Activated naive CD8-positive, alpha-beta T cell treated with anti-CD3 and anti-CD28 coated beads, Interleukin-2, amount 50 U/mL, for 16 hours (primary cell): Measurements from ENCODE around the gene HLF.

ENCODE experiments used
- DNase-seq: peaks from one replicate; pipeline ENCODE4 v3.0.0-alpha.2; 2020; ENCODE audit warnings: low read depth, low spot score

The HLF gene

DNA sequence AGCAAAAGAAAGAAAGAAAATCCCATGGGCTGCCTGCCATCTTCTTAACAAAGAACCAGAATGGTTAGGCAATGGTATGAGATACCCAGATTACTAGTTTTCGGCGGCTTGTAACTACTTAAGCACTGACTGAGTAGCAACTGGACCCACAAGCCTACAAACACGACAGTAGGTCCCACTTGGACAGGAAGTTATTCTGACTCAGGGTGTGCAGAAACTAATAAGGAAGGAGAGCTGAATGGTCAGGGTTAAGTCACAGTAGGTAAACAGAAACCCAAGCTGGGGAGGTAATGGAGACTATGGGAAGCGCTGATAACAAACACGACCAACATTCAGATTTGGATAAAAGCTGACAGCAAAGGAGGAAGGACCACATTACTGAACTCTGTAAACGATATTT, 10.4 kb upstream of the HLF start:
- DNase-seq = no peak

DNA sequence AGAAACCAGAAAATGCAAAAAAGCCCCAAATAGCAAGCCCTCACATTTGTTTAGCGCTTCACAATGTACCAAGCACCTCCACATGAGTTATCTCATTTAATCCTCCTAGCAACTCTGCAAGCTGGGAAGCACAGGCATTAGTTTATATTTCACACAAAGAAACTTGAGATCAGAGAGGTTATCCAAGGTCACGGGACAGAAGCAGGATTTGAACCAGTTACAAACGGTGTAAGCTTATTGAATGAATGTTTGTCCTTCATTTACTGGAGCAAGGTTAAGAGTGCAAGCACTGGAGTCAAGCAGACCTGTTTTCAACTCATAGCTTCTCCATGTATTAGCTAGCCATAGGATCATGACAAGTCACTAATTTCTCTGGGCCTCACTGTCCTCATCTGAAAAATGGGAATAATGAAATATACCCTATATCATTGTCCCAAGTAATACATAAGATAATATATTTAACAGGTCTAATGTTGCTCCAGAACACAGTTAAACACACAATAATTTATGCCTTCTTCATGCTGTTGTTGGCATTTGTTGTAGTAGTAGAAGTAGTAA, 6.1 kb upstream of the HLF start:
- no peak for DNase-seq

- no peak for DNase-seq
Observed at GRCh38 chr17:55259684-55260111, 5.1 kb upstream of the HLF start.

GRCh38 chr17:55261311-55261710, 3.4 kb upstream of the HLF start:
- no peak for DNase-seq

DNA sequence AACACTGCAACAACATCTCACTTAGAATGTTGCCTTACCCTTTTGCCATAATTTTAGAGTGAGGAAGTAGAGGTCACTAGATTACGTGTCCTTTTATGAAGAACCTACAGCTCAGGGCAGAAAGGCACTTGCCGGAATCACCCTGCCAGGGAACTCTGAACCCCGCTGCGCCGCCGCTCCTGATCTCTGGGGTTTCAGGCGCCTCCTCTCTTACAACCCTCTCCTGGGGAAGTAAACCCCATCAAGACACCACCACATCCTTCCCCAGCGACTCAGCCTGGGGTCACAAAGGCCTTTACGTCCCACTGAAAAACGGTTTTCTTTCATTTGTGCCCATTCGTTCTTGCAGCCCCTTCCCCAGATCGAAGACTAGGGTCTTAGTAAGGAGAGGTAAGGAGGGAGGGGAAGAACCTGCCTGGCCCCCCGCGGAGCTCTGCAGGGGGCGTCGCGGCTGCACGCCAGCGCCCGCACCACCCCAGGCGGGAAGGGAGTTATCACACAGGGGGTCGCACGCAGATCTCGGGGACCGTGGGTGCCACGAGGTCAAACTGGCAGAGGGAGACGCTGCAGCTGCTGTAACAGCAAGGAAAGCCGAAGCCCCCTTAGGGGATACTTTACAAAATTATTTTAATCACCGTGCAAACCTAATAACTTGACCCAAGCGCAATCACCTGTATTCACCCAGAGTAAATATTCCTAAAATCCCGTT, 1.0 kb upstream of the HLF start:
- no peak for DNase-seq

DNA sequence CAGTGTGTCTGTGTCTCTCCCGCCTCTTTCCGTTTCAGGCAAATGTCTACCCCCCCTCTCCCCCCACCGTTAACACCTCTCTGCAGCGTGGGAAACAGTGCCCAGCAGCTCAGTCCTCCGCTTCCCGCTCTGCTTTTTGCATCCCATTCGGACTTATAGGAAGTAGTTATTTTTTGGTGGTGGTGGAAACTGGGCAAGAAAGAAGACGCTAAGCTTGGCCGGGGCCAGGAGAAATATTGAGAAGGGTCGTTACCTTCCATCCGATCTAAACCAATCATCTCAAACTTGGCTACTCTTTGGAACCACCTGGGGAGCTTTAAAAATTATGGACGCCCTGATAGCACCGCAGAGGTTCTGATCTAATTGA, 499 bp upstream of the HLF start:
- DNase-seq = no peak

- DNase-seq = no peak
Observed at GRCh38 chr17:55265311-55266021, 706 bp downstream of the HLF start.

- DNase-seq = no peak
Observed at GRCh38 chr17:55266051-55266957, 1.5 kb downstream of the HLF start.

DNA sequence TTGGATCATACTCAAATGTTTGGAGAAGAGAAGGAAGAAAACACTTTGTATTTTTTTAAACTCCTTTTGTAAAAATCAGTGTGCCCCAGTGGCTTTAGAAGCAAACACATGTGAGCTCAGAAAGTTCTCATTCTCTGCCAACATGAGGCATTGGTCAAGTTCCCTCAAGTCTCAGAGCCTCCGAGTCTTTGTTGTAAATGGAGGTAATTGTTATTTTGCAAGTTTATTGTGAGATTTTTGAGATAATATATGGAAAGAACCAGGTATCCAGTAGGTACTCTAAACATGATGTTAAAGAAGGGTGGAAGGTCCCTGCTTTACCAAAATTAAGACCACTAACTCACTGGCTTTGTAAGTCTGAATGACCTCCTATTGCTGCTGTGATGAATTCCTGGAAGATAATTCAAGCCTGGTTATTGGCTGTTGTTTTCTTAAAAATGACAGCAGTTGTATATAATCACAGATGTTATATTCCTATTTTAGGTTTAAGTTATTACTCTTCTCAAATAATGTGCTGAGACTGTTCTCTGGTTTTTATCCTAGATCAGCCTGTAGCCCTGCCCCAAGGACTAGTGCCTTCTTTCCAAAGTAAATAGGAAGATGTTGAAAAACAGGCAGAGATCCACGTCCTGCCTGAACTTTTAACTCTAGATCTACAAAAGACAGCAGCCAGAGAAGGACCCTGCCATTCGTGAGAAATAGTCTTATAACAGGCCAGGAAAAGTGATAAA, 2.4 kb downstream of the HLF start:
- no peak for DNase-seq

- DNase-seq = no peak
Observed at GRCh38 chr17:55267777-55268648, 3.3 kb downstream of the HLF start.

DNA sequence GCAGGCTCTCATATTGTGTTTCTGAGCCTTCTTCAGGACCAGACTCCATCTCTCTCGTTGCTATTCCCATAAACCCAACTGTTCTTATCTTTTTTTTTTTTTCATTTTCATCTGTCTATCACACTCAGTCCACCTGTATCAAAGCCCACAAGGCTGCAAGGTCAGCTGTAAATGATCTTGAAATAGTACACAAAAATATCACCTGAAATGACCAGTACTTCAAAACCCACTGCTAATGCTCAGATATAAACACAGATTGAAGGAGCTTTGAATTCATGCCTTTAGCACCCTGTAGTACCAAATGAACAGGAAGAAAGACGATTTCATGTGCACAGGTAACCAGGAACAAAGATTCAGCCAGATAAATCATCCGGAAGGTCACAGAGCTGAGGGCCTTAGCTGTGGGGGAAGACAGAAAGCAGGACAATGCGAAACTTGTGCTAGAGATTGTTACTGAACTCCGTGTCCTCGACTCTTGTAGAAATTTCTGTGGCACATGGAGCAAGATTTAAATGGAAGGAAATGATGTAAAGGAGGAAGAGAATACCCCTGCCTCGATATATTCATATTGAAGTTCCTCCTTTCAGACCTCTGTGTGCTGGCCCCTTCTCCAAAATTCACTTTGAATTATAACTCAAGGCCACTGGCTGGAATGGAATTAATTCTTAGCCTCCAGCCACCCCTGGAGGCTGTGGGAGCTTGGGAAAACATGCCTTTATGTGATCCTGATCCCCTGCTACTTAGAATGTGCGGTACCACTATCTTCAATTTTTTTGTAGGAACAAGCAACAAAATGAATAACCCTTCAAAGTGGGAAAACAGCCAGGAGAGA, 4.1 kb downstream of the HLF start:
- DNase-seq = no peak

- no peak for DNase-seq
Observed at GRCh38 chr17:55269894-55270293, 5.1 kb downstream of the HLF start.

DNA sequence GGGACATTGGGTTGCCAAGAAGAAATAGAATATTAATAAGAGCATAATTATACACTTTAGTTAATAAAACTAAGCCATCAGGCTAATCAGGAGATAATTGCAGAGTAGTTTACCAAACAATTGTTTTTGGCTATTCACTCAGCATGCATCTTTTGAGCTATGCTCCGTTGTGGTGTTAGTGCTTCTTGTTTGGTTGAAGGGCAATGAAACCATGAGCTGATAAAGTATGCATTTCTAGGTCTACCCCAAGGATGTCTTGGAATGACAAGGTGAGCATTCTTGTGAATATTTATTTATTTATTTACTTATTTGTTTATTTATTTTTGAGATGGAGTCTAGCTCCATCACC, 6.4 kb downstream of the HLF start:
- no peak for DNase-seq

- no peak for DNase-seq
Observed at GRCh38 chr17:55271958-55272710, 7.4 kb downstream of the HLF start.

DNA sequence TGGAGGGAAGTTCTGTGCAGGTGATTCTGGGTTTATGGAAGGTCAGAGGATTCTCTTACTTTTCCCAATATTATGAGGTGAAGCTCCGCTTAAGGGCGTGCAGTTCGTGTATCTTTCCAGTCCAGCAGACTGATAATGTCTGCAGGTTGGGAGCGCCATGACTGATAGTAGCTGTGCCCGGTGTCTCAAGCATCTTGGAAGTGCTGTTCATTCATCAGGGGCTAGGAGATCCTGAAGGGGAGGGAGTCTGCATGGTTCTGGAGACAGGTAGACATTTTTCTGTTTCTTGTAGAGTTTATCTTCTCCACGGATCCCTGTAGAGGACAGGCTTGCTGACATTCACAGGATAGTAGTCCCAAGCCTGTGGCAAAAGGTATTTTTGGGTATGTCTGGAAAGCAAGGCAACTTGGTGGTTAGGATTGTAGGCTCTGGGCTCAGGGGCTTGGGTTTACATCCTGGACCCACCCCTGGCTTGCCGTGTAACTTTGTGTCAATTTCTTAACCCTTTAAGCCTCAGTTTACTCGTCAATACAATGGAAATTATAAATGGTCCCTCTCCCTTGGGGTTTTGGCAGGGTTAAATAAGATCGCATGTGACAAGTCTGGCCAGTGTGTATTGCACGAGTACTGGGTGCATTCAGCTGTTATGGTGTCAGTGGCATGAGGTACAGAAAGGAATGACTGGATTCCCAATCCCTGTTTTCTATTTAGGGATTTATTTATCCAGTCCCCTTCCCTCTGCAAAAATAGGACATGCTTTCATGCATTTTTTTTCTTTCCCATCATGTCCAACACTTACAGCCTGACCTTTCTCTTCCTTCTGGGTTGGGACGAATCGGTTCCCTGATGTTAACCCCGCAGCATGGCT, 8.2 kb downstream of the HLF start:
- no peak for DNase-seq

DNA sequence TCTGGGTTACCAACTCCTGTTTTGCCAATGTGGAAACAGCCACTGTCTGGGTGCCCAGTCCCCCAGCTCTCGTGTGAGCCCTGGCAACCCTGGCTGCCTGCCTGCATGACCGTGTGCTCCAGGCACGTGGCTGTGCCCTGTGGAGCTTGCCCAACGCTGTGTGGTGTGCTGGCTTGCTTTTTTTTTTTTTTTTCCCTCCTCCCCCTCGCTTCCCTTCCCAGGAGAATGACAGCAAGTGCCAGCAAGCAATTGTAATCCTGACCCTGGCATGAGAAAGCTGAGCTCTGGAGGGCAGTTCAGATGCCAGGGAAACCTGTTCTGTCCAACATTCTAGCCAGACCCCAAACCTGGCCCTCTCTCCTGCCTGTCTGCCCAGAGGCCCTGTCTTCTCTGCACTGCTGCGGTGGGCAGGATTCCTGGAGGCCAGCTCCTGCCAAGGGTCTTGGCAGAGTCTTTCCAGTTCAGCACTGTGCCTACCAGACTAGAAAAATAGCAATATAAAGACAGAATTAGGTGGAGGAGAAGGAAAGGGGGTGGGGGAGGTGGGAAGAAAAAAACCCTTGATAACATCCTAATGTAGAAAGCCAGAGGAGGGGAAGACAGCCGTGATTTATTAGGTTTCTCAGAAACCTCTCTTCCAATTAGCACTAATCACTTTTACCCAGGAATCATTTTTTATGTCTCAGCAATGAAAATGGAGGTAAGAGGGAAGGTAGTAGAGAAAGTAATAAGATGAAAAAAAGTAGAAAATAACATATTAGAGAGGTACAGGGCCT, 9.0 kb downstream of the HLF start:
- no peak for DNase-seq
